ENCODE data around the gene GALNT10.
A peak's percentile ranks its signal among the peaks of the same experiment; 100 is the strongest.

DNA sequence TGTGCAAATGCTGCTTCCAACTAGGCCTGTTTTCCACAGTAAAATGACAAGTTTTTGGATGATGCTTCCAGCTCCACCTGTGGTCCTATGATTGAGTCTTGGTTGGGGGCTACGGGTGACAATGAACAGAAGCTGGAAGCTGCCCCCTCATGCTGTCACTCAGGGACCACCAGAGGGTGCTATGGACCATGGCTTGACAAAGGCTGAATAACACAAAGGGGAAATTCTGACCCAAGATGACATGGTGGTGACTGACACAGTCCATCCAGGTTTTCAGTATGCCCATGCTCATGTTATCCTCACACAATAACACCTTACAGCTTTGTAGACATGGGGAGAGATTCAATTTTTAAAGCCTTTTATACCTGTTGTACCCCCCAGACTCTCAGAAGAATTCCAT lies 231.3 kb downstream of the GALNT10 start:
- TF ChIP-seq POLR2AphosphoS2 (conservative IDR thresholded peaks at IDR 0.05; ENCODE audit: low read length) (peak; percentile 56), SMC3 (IDR thresholded peaks at IDR 0.05) (peak; percentile 32; the same call in 1 of the 3 replicates), POLR2A (IDR thresholded peaks at IDR 0.05; ENCODE audit: low read length) (no peak), KDM1A (IDR thresholded peaks at IDR 0.05; ENCODE audit: low read depth) (no peak), NR3C1 (IDR thresholded peaks at IDR 0.05) (no peak), JUNB (IDR thresholded peaks at IDR 0.05) (no peak)
- TF ChIP-seq, protein P1, sequence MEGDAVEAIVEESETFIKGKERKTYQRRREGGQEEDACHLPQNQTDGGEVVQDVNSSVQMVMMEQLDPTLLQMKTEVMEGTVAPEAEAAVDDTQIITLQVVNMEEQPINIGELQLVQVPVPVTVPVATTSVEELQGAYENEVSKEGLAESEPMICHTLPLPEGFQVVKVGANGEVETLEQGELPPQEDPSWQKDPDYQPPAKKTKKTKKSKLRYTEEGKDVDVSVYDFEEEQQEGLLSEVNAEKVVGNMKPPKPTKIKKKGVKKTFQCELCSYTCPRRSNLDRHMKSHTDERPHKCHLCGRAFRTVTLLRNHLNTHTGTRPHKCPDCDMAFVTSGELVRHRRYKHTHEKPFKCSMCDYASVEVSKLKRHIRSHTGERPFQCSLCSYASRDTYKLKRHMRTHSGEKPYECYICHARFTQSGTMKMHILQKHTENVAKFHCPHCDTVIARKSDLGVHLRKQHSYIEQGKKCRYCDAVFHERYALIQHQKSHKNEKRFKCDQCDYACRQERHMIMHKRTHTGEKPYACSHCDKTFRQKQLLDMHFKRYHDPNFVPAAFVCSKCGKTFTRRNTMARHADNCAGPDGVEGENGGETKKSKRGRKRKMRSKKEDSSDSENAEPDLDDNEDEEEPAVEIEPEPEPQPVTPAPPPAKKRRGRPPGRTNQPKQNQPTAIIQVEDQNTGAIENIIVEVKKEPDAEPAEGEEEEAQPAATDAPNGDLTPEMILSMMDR (IDR thresholded peaks at IDR 0.05) = peak; percentile 51
- TF ChIP-seq, protein P2, sequence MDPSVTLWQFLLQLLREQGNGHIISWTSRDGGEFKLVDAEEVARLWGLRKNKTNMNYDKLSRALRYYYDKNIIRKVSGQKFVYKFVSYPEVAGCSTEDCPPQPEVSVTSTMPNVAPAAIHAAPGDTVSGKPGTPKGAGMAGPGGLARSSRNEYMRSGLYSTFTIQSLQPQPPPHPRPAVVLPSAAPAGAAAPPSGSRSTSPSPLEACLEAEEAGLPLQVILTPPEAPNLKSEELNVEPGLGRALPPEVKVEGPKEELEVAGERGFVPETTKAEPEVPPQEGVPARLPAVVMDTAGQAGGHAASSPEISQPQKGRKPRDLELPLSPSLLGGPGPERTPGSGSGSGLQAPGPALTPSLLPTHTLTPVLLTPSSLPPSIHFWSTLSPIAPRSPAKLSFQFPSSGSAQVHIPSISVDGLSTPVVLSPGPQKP (IDR thresholded peaks at IDR 0.05; ENCODE audit: low read depth, low read length) = no peak
- TF ChIP-seq, protein P3, sequence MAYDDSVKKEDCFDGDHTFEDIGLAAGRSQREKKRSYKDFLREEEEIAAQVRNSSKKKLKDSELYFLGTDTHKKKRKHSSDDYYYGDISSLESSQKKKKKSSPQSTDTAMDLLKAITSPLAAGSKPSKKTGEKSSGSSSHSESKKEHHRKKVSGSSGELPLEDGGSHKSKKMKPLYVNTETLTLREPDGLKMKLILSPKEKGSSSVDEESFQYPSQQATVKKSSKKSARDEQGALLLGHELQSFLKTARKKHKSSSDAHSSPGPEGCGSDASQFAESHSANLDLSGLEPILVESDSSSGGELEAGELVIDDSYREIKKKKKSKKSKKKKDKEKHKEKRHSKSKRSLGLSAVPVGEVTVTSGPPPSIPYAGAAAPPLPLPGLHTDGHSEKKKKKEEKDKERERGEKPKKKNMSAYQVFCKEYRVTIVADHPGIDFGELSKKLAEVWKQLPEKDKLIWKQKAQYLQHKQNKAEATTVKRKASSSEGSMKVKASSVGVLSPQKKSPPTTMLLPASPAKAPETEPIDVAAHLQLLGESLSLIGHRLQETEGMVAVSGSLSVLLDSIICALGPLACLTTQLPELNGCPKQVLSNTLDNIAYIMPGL (CRISPR knock-in tag; IDR thresholded peaks at IDR 0.05; ENCODE audit: borderline replicate concordance) = no peak
- TF ChIP-seq, protein P4, sequence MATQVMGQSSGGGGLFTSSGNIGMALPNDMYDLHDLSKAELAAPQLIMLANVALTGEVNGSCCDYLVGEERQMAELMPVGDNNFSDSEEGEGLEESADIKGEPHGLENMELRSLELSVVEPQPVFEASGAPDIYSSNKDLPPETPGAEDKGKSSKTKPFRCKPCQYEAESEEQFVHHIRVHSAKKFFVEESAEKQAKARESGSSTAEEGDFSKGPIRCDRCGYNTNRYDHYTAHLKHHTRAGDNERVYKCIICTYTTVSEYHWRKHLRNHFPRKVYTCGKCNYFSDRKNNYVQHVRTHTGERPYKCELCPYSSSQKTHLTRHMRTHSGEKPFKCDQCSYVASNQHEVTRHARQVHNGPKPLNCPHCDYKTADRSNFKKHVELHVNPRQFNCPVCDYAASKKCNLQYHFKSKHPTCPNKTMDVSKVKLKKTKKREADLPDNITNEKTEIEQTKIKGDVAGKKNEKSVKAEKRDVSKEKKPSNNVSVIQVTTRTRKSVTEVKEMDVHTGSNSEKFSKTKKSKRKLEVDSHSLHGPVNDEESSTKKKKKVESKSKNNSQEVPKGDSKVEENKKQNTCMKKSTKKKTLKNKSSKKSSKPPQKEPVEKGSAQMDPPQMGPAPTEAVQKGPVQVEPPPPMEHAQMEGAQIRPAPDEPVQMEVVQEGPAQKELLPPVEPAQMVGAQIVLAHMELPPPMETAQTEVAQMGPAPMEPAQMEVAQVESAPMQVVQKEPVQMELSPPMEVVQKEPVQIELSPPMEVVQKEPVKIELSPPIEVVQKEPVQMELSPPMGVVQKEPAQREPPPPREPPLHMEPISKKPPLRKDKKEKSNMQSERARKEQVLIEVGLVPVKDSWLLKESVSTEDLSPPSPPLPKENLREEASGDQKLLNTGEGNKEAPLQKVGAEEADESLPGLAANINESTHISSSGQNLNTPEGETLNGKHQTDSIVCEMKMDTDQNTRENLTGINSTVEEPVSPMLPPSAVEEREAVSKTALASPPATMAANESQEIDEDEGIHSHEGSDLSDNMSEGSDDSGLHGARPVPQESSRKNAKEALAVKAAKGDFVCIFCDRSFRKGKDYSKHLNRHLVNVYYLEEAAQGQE (IDR thresholded peaks at IDR 0.05) = no peak
